ENCODE results near the gene ARR3. TPM values are rescaled to one million over a fixed set of nuclear protein-coding genes. Genes with fewer than 3 reads are reported as not detected.

ARR3 gene
- total RNA-seq, 6 experiments from 2014 or later: not detected

GRCh38 chrX:70281951-70282350 lies 13.8 kb downstream of the ARR3 start, which contains the start of gene RAB41:
RAB41 (plus strand) TSS chrX:70282172; CDS start chrX:70282218, 46 bp downstream.
- 87% methylated on average over 17 of the region's 21 CpGs for WGBS (ENCODE audit: insufficient coverage, low coverage, low lambda C conversion rate, missing lambda C conversion rate)
- no peak within 1 kb of the TSS for H3K27ac ChIP-seq
- H3K4me3 ChIP-seq: no peak within 1 kb of the TSS
- DNase-seq (no peak), ATAC-seq (no peak)
- no peaks in the 10 kb centered on the region for H3K4me1 ChIP-seq
- no peaks in the 10 kb centered on the region for H3K9me3 ChIP-seq
- intact Hi-C loops (cut with DNase I): no loop called here
- no peaks in the 10 kb centered on the region for H3K27me3 ChIP-seq
- TF ChIP-seq POLR2A (IDR thresholded peaks at IDR 0.05) (no peak), CTCF (IDR thresholded peaks at IDR 0.05) (no peak)
- peaks cover 0 to 6% (median 0%) of the 10 kb centered on the region in 4 donors for H3K36me3 ChIP-seq

- Histone ChIP-seq H3K4me1 (peaks cover 0 to 4% (median 0%) of the 10 kb centered on the region in 4 donors), H3K4me3 (peak overlapping the region; percentile 44 to 64 (median 56)), H3K9me3 (no peaks in the 10 kb centered on the region), H3K27ac (no peak overlapping the region), H3K27me3 (peaks cover 5% of the 10 kb centered on the region in 2 donors), H3K36me3 (peaks cover 0 to 6% (median 0%) of the 10 kb centered on the region in 4 donors)
- DNase-seq (no peak), ATAC-seq (no peak)
- WGBS (ENCODE audit: insufficient coverage, low coverage, low lambda C conversion rate, missing lambda C conversion rate): 77% methylated on average over 4 of the region's 11 CpGs
- TF ChIP-seq CTCF (IDR thresholded peaks at IDR 0.05) (no peak), POLR2A (IDR thresholded peaks at IDR 0.05) (no peak)
- intact Hi-C loops (cut with DNase I): no loop called here
Observed at GRCh38 chrX:70289168-70289792, 21.1 kb downstream of the ARR3 start.

DNA sequence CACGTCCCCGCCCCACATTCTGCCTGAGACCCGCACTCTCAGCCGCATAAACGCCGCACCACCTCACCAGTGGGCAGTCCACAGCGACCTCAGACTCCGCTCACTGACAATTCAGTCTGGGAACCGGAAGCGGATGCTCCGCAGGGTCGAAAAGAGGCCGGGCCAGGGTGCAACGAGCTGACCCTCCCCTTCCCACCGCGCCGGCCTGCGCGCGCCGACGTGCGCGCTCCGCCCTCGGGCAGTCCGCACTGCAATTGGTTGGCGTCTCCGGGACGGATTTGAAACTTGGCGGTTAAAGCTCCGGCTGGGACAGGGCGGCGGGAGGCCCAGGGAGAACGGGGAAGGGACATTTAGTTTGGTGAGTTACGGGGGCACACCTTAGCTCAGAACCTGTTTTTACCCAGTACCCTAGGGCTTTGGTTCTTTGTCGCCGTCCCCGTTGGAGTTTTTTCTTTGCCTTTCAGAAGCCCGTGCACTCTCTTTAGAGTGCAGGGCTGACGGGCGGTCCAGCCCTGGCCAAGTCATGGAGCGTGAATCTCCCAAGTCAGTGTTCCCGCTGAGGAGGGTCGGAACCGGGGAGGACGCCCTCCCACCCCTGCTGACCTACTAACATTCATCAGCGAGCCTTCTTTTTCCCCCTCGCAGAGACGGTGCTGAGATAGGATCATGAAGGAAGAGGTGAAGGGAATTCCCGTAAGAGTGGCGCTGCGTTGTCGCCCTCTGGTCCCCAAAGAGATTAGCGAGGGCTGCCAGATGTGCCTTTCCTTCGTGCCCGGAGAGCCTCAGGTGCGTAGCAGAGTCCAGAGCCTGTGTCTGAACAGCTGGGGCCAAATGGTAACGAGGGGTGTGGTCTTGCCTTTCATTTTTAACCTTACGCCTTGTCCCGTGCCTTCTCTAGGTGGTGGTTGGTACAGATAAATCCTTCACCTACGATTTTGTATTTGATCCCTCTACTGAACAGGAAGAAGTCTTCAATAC lies 21.9 kb downstream of the ARR3 start, which contains the start of the genes KIF4A and PDZD11:
Gene KIF4A (plus strand): TSS at position 312 of the 978 bp plus-strand sequence. CDS start 355 bp downstream, at position 667.
Gene PDZD11 (minus strand): TSS at position 135 of the 978 bp plus-strand sequence. CDS start 586 bp downstream, outside the sequence.
- 33% methylated on average over 28 of the region's 62 CpGs for WGBS (ENCODE audit: insufficient coverage, low coverage, low lambda C conversion rate, missing lambda C conversion rate)

More for the DNA sequence above, 21.9 kb downstream of the ARR3 start, which contains the start of the genes KIF4A and PDZD11:
- peak within 1 kb of the TSS; percentile 44 to 64 (median 56) for H3K4me3 ChIP-seq
- H3K27ac ChIP-seq: no peak within 1 kb of the TSS
- TF ChIP-seq CTCF (IDR thresholded peaks at IDR 0.05) (no peak), POLR2A (IDR thresholded peaks at IDR 0.05) (peak; percentile 32)
- ATAC-seq (peak; percentile 99 to 100 (median 100)), DNase-seq (peak; percentile 85 to 87 (median 86))
- peaks cover 0 to 4% (median 0%) of the 10 kb centered on the region in 4 donors for H3K4me1 ChIP-seq
- H3K27me3 ChIP-seq: peaks cover 5 to 10% of the 10 kb centered on the region in 2 donors
- H3K36me3 ChIP-seq: peaks cover 0 to 6% (median 0%) of the 10 kb centered on the region in 4 donors
- no peaks in the 10 kb centered on the region for H3K9me3 ChIP-seq
- intact Hi-C loops (cut with DNase I): no loop called here

Data from right lobe of liver (tissue), 6 donors.